ENCODE data around the gene UROD.

DNA sequence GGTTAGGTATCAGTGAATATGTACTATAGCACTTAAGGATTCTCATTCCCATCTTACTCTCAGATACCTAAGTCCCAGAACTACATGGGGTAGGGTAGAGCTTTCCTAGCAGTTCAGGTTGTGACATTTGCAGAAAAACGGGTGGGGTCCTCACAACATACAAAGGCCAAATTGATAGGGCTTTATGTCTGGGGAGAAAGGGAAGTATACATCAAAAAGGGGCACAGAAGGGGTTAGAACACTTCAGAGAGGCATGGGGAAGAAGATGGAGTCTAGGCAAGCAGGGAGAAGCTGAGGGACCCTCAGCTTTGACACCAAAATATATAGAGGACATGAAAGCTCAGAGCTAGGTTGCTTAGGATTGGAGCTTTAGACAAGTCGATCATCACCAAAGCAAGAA is 3.6 kb downstream of the UROD start:
- TF ChIP-seq ZNF232 (CRISPR knock-in tag; IDR thresholded peaks at IDR 0.05) = no peak
- no peak for TF ChIP-seq CREB1 (CRISPR knock-in tag; IDR thresholded peaks at IDR 0.05)
- TF ChIP-seq JAZF1 (CRISPR knock-in tag; IDR thresholded peaks at IDR 0.05) = no peak
- TF ChIP-seq, protein P1, sequence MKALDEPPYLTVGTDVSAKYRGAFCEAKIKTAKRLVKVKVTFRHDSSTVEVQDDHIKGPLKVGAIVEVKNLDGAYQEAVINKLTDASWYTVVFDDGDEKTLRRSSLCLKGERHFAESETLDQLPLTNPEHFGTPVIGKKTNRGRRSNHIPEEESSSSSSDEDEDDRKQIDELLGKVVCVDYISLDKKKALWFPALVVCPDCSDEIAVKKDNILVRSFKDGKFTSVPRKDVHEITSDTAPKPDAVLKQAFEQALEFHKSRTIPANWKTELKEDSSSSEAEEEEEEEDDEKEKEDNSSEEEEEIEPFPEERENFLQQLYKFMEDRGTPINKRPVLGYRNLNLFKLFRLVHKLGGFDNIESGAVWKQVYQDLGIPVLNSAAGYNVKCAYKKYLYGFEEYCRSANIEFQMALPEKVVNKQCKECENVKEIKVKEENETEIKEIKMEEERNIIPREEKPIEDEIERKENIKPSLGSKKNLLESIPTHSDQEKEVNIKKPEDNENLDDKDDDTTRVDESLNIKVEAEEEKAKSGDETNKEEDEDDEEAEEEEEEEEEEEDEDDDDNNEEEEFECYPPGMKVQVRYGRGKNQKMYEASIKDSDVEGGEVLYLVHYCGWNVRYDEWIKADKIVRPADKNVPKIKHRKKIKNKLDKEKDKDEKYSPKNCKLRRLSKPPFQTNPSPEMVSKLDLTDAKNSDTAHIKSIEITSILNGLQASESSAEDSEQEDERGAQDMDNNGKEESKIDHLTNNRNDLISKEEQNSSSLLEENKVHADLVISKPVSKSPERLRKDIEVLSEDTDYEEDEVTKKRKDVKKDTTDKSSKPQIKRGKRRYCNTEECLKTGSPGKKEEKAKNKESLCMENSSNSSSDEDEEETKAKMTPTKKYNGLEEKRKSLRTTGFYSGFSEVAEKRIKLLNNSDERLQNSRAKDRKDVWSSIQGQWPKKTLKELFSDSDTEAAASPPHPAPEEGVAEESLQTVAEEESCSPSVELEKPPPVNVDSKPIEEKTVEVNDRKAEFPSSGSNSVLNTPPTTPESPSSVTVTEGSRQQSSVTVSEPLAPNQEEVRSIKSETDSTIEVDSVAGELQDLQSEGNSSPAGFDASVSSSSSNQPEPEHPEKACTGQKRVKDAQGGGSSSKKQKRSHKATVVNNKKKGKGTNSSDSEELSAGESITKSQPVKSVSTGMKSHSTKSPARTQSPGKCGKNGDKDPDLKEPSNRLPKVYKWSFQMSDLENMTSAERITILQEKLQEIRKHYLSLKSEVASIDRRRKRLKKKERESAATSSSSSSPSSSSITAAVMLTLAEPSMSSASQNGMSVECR (CRISPR knock-in tag; IDR thresholded peaks at IDR 0.05; ENCODE audit: borderline replicate concordance) = no peak
- TF ChIP-seq, protein P2, sequence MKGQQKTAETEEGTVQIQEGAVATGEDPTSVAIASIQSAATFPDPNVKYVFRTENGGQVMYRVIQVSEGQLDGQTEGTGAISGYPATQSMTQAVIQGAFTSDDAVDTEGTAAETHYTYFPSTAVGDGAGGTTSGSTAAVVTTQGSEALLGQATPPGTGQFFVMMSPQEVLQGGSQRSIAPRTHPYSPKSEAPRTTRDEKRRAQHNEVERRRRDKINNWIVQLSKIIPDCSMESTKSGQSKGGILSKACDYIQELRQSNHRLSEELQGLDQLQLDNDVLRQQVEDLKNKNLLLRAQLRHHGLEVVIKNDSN (CRISPR knock-in tag; IDR thresholded peaks at IDR 0.05) = no peak
- TF ChIP-seq, protein P3, sequence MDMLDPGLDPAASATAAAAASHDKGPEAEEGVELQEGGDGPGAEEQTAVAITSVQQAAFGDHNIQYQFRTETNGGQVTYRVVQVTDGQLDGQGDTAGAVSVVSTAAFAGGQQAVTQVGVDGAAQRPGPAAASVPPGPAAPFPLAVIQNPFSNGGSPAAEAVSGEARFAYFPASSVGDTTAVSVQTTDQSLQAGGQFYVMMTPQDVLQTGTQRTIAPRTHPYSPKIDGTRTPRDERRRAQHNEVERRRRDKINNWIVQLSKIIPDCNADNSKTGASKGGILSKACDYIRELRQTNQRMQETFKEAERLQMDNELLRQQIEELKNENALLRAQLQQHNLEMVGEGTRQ (CRISPR knock-in tag; IDR thresholded peaks at IDR 0.05) = no peak
- no peak for TF ChIP-seq FOXJ3 (CRISPR knock-in tag; IDR thresholded peaks at IDR 0.05; ENCODE audit: borderline replicate concordance)
- TF ChIP-seq MXD4 (CRISPR knock-in tag; IDR thresholded peaks at IDR 0.05; ENCODE audit: borderline replicate concordance) = no peak
- TF ChIP-seq, protein P4, sequence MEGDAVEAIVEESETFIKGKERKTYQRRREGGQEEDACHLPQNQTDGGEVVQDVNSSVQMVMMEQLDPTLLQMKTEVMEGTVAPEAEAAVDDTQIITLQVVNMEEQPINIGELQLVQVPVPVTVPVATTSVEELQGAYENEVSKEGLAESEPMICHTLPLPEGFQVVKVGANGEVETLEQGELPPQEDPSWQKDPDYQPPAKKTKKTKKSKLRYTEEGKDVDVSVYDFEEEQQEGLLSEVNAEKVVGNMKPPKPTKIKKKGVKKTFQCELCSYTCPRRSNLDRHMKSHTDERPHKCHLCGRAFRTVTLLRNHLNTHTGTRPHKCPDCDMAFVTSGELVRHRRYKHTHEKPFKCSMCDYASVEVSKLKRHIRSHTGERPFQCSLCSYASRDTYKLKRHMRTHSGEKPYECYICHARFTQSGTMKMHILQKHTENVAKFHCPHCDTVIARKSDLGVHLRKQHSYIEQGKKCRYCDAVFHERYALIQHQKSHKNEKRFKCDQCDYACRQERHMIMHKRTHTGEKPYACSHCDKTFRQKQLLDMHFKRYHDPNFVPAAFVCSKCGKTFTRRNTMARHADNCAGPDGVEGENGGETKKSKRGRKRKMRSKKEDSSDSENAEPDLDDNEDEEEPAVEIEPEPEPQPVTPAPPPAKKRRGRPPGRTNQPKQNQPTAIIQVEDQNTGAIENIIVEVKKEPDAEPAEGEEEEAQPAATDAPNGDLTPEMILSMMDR (IDR thresholded peaks at IDR 0.05) = no peak
